GM21717 (cell line): ENCODE measurements around the gene LEF1.

Experiments
- ATAC-seq: cut with Tn5 transposase; IDR thresholded peaks from one replicate; pipeline ENCODE4 v1.9.1; 2021; ENCODE audit warnings: mild to moderate bottlenecking, moderate library complexity; ENCODE audit not compliant: unreplicated experiment

Gene LEF1

DNA sequence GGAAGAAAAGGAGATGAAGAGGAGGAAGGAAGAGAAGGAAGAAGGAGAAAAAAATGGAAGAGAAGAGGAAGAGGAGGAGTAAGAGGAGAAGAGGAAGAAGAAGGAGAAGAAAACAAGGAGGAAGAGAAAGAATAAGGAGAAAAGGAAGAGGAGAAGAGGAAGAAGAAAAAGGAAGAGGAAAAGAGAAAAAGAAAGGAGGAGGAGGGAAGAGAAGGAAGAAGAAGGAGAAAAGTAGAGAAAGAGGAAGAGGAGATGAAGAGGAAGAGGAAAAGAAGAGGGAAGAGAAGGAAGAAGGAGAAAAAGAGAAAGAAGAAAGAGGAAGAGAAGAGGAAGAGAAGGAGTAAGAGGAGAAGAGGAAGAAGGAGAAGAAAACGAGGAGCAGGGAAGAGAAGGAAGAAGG is 11.8 kb upstream of the LEF1 start:
- no peak for ATAC-seq

DNA sequence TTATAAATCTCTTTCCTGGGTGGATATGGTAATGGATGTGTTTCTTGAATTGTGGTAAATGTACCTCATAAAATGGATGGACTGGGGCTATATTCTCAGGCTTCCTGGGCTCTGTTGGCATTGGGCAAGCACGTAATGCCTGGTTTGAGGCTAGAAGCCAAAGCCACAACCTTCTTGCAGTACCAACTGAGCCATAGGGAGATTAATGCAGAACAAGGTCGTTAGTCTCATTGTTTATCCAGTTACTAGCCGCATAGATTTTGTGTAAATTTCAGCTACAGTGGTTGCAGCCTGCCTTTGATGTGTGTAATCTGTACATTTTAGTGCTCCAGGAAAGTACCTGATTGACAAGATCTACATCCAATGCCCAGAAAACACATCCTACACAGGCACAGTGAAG is 7.2 kb upstream of the LEF1 start:
- no peak for ATAC-seq

GRCh38 chr4:108174856-108175255 is 6.1 kb upstream of the LEF1 start:
- no peak for ATAC-seq

DNA sequence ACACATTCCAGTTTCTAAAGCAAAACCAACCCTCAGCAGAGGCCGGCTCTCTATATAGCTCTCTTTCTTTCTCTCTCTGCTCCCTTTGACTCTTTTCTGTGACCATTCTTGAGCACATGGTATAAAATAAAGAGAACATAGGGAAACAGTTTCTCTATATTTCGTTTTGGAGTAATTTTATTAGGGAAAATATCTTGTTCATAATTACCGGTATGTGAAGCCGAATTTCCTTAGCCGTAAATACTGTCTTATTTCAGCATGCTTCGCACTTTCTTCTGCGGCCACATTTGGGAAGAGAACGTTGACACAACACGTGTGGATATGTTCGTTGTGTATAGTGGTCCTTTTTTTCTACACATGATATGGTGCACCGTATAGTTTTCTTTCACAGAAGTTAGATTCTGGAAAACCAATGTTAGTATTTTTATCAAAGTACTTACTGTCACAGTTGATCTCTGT is 4.9 kb upstream of the LEF1 start:
- no peak for ATAC-seq

- ATAC-seq = peak; percentile 43
Measured at GRCh38 chr4:108172753-108173598, 4.2 kb upstream of the LEF1 start.

GRCh38 chr4:108172231-108172752 is 3.6 kb upstream of the LEF1 start:
- peak; percentile 31 for ATAC-seq

DNA sequence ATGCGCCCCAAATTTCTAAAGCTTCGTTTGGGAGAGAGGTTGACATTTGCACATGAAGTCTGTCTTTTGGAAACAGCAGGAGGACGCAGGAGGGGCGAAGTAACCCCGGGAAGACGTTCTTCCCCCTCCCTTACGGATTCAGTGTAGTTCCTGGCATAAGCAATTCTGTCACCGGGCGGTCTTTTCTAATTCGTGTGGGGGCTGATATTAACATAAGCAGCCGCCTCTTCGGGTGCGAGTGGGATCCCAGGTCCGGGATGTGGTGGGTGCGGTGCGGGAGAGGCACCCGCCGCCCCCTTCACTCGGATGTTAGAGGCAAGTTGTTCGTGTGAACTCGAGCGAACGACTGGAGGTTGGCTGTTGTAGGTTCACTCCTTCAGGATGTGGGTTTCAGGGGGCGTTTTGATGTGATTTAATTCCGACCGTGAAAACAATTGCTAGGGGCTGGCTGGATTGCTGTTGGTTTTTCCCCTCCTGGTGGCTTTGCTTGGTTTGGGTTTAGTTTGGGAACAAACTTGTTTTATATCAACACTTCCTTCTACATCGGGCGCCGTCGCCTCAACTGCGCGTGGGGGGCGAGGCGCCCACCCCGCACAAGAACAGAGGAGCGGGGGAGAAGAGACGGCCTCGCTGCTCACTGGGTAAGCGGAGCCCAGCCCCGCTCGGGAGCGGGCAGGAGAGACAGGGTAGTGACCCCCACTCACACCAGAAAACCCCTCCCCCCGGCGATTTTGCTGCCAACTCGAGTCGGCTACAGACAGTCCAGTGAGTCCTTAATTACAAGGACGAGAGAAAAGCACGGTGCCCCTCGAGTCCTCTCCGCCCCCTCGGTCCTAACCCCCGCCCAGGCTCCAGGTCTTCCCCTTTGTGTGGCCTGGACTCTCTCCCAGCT is 2.9 kb upstream of the LEF1 start:
- no peak for ATAC-seq

GRCh38 chr4:108170631-108171338 is 2.1 kb upstream of the LEF1 start:
- no peak for ATAC-seq

GRCh38 chr4:108169664-108170063 is 932 bp upstream of the LEF1 start:
- no peak for ATAC-seq

DNA sequence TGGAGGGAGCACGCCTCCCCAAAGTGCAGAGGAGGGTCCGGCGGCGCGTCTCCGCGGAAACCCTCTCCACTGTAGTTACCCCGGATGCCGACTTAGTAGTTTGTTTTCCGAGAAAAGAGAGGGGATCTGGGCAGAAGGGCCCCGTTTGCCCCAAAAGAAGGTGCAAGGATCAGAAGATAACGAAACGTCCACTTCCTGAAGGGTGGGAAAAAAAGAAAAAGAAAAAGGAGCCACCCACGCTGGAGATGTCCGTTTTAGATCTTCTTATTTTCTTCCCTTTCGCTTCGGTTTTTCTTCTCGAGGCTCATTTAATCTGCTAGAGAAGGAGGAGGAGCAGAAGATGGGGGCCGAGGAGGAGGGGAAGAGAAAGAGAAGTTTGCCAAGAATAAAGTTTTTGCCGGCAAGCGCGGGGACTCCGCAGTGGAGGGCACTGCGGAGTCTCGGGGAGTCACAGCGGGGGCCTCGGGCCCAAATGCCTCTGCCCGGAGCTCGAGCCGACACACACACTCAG is 517 bp downstream of the LEF1 start:
- no peak for ATAC-seq

DNA sequence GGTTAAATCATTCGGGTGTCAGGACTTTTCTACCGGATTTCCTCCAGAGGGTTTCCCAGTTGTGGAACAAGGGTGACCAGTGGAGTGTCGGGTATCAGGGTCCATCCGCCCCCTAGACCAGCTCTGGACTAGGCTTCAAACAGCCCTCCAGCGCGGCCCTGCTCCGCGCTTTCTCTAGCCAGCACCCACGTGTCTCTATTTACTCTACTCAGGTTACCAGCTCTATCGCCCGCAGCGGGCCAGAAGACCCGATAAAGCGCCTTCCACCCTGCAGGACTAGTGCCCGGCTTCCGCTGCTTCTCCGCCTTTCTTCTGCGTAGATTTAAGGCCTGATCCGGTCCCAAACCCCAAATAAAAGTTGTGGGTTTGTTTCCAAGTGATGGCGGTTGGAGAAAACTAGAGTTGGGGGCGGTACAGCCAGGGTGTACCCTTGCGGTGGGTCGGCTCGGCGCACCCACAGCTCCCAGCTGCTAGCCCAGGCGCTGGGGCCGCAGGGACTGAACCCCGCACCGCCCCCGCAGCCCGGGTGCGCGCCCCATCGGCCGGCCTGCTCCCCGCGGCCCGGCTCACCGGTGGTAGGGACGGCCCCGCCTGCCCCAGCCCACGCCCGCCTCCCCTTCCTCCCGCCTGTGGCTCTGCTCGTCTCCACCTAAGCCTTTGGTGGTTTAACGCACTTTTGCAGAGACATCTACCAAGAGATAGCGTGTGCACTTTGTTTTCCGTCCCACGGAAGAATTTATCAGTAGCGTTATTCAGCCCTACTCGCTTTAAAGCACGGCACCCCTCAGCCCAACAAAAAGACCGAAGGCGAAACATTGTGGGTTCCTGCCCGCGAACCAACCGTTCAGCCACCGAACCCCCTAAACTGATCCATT is 2.1 kb downstream of the LEF1 start:
- peak; percentile 28 for ATAC-seq

GRCh38 chr4:108166038-108166437 is 2.7 kb downstream of the LEF1 start:
- no peak for ATAC-seq

GRCh38 chr4:108165586-108165985 is 3.1 kb downstream of the LEF1 start:
- no peak for ATAC-seq

- ATAC-seq = no peak
Measured at GRCh38 chr4:108163351-108163750, 5.4 kb downstream of the LEF1 start.

DNA sequence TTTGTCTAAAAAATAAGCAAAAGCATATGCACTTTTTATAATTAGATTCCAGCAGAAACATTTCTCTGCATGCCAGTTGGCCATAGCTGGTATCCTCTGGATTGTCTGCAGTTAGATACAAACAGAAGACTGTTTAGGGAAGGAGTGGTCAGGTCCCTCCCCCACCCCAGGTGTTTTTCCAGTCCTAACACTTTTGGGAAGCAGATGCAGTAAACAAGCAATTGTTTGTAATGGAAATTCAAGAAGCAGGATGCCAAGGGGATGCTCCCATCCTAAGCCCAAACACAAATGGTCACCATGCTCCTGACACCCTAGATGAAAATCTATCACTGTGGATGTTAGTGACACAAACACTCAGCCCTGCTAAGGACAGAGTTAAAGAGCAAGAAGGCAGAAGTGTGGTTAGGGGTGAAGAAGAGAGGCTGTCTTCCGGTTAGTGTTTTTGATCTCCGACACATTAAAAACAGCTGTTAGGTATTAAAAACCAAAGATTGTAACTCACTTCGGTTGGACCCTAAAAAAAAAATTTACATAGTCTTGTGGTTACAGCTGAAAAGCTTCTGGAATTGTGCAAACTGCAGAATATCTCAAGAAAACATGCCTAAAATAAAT is 7.9 kb downstream of the LEF1 start:
- no peak for ATAC-seq

DNA sequence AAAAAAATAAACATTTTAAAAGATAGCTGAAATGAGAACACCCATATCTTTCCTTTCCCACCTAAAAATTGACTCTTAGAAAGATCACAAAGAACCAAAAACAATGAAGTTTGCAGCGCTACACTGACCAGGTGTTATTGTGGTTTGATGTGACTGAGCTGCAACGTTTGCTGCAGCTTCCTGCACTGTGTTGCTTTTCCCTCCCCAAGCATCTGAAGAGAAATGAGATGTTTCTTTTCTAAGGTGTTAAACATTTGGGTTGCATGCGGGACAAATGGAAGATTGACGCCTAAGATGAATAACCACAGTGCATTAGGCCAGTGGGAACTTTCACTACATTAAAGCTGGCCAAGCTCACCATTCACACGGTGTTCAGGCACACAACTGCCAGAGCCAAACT is 8.9 kb downstream of the LEF1 start:
- ATAC-seq = no peak

- ATAC-seq = no peak
Measured at GRCh38 chr4:108157655-108158054, 11.1 kb downstream of the LEF1 start.

GRCh38 chr4:108156391-108156790 is 12.3 kb downstream of the LEF1 start:
- ATAC-seq = no peak

- peak; percentile 64 for ATAC-seq
Measured at GRCh38 chr4:108155373-108155772, 13.4 kb downstream of the LEF1 start.
